Superior temporal gyrus (tissue), 1 donor: ENCODE results near the gene DNPEP.
A peak's percentile ranks its signal among the peaks of the same experiment; 100 is the strongest.
"Not testable (repeated sequence)": the region's sequence is repeated elsewhere in the genome, so short reads cannot be mapped to it uniquely, and the experiment has no call there.

Source experiments
- DNase-seq: peaks from one replicate; pipeline ENCODE4 v3.0.0-alpha.2; 2016; ENCODE audit errors: extremely low spot score

The DNPEP gene

DNA sequence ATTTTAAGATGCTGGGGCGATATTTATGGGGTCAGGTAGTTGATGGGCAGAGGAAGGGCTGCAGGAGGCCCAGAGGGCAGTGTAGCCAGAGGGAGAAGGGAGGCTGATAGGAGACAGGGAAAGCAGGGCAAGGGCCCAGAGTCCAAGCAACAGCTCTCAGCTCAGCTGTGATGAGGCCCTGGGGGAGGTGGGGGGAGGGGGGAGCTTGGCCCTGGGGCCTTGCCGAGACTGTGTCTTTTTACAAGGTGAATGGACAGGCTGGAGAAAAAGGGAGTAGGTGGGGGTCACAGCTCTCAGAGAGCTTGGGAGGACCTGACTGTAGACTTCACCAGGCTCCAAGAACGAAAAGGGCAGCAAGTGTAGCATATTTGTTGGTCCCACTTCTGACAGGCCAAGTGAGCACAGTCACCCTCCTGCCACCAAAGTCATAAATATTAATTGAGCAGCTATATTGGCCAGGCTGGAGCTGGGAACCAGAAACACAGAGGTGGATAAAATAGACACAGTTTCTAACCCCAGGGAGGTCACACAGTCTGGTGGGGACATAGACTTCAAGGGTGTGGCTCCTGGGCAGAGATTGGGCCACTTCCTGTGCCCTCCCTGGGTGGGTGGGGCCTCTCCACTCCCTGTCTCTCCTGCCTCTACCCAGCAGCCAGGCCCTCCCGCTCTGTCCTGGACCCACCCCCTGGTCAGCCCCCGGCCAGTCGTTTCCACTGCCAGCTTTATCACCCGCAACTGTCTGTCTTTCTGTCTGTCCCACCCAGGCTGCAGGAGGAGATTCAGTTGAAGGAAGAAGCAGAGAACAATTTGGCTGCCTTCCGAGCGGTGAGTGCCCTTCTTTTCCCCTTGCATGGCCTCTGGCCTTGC lies 31.9 kb upstream of the DNPEP start:
- no peak for DNase-seq

- DNase-seq, result no peak
Observed at GRCh38 chr2:219419012-219419324, 31.3 kb upstream of the DNPEP start.

- no peak for DNase-seq
Observed at GRCh38 chr2:219418155-219419011, 30.7 kb upstream of the DNPEP start, which contains the start of gene DES. DES (plus strand) TSS chr2:219418377; CDS start chr2:219418463, 86 bp downstream.

DNA sequence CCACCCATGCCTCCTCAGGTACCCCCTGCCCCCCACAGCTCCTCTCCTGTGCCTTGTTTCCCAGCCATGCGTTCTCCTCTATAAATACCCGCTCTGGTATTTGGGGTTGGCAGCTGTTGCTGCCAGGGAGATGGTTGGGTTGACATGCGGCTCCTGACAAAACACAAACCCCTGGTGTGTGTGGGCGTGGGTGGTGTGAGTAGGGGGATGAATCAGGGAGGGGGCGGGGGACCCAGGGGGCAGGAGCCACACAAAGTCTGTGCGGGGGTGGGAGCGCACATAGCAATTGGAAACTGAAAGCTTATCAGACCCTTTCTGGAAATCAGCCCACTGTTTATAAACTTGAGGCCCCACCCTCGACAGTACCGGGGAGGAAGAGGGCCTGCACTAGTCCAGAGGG lies 29.7 kb upstream of the DNPEP start:
- no peak for DNase-seq

GRCh38 chr2:219416938-219417337 lies 29.2 kb upstream of the DNPEP start:
- no peak for DNase-seq

DNA sequence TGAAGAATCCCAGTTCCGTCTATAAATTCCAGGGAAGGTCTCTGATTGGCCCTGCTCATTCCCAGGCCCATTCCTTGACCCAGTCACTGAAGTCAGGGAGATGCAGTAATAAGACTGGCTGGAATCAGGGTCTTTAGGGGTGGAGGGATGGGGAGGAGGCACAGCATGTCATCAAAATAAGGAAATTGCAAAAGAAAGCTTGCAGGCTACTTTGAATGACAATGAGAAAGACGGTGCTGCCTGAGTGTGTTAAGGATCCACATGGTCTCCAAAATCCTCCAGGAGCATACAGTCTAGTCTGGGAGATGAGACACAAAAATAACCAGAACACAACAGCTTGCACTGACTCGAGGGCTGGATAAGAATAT lies 28.5 kb upstream of the DNPEP start:
- peak; percentile 32 for DNase-seq

- no peak for DNase-seq
Observed at GRCh38 chr2:219415580-219416234, 28.0 kb upstream of the DNPEP start.

GRCh38 chr2:219414857-219415256 lies 27.1 kb upstream of the DNPEP start:
- no peak for DNase-seq

DNA sequence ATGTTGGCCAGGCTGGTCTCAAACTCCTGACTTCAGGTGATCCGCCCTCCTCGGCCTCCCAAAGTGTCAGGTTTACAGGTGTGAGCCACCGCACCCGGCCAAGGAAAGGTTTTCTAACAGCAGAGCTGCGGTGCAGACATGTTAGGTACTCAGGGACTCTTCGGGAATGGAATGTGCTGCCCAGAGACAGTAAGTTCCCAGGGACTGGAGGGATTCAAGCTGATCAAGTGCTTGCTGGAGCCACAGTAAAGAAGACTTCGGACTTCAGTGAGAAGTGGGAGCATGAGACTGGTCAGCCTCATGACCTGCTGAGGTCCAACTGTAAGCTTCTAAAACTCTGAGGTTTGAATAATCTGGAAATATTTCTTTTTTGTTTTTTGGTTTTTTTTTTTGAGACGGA lies 22.7 kb upstream of the DNPEP start:
- no peak for DNase-seq

- no peak for DNase-seq
Observed at GRCh38 chr2:219409619-219410018, 21.9 kb upstream of the DNPEP start.

- no peak for DNase-seq
Observed at GRCh38 chr2:219408631-219409030, 20.9 kb upstream of the DNPEP start.

GRCh38 chr2:219408204-219408603 lies 20.5 kb upstream of the DNPEP start:
- no peak for DNase-seq

GRCh38 chr2:219407343-219407742 lies 19.6 kb upstream of the DNPEP start:
- DNase-seq, result not testable (repeated sequence)

- no peak for DNase-seq
Observed at GRCh38 chr2:219406861-219407230, 19.1 kb upstream of the DNPEP start.

DNA sequence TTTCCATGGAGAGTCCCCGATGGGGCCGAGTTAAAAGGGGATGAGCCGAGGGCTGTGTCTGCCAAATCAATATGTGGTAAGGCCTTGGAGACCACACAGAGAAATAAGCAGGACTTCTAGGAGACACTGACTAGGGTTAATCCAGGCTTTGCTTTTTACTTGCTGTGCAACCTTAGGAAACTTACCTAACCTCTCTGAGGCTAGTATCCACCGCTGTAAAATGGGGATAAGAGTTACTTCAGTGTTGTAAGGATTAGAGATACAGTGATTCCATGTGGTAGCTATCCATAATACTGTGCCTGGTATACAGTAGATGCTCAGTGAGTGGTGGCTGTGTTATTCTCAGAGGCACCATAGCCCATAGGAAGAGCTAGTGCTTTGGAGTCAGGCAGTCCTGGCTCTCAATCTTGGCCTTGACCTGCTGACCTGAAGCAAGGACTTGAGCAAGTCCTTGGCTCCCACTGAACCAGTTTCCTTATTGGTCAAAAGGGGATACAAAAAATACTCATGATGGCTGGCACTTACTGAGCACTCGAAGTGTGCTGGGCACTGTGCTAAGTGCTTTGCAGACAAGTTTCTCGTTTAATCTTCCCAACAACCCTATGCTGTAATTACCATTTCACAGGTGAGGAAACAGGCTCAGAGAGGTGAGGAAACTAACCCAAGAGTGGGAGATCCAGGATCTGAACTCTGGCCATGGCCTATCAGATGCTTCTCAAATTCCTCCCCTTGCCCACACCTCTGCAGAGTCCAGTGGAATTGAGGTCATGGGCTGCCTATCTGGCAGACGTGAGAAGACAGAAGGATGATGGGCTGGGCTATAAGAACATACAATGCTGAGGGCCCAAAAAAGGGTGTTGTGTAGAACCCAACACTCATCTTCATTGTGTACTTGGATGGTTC lies 18.5 kb upstream of the DNPEP start:
- no peak for DNase-seq

GRCh38 chr2:219405451-219405850 lies 17.7 kb upstream of the DNPEP start:
- no peak for DNase-seq

GRCh38 chr2:219404954-219405353 lies 17.2 kb upstream of the DNPEP start:
- DNase-seq, result no peak

DNA sequence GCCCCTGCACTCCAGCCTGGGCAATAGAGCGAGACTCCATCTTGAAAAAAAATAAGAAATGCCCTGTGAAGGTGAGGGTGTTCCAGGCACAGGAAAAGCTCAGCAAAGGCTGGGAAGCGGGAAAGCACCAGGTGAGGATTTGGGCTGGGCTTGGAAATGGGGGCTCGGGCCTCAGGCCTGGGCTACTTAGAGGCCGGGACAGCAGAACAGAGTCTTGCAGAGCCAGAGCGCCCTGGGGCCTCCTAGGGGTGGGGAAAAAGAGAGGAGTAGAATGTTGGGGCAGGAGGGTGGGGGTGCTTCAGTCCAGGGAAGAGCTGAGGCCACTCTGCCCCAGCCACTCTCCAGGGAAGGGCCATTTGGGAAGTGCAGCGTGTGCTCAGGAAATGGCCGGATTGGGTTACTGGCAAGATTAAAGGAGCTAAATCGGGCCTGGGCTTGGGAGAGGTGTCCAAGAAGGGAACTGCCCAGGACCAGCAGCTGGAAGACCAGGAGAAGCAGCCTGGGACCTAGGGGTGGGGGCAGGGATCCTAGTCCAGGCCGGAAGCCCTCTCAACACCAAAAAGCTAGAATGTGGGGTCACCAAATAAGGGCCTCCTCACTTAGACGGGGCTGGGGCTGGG lies 16.7 kb upstream of the DNPEP start:
- no peak for DNase-seq

GRCh38 chr2:219403861-219404260 lies 16.1 kb upstream of the DNPEP start:
- DNase-seq, result no peak

DNA sequence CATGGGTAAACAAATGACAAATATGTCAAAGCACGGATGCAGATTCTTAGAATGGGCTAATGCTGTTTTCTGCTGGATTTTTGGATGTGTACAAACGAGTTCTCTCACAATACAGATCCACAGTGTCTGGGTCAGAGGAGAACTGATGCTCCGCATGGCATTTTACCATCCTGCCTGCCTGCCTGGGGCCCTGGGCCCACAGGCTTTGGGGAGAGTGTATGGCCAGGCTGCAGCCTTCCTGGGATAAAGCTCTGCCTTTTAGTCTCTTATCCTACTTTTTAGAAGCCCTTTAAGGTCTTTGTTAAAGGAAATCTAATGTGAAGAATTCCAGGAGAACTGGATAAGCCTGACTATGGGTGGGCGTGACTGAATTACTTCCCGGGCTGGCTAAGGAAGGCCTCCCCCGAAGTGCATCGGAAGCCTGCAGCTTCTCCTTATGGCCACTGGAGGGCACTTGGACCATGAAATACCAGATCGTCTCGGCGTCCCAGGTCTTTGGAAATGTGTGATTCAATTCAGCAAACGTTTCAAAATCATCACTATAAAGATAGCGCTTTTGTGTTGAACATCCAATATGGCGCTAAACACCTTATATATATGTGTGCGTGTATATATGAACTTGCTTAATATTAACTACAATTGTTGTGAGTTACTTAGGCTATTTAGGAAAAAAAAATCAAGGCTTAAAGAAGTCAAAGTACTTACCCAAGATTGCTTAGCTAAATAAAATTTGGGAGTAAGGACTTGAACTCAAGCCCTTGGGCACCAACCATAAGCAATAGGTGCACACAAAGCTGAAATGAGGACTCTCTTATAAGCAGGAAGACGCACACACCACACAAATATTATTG lies 15.2 kb upstream of the DNPEP start:
- peak; percentile 89 for DNase-seq
